K562 (cell line): ENCODE results near the gene DLGAP1. TPM values are rescaled to one million over a fixed set of nuclear protein-coding genes. Genes with fewer than 3 reads are reported as not detected.

ENCODE experiments used
- CBX8 ChIP-seq: fragments of 200-600 bp; sonication (generic); IDR thresholded peaks from 2 replicates; pipeline ENCODE4 v1.6.1; 2012; ENCODE audit warnings: borderline replicate concordance, mixed run types, low read depth, mild to moderate bottlenecking, moderate library complexity, mixed read lengths, low read length, control low read depth, inconsistent platforms; ENCODE audit not compliant: poor library complexity, severe bottlenecking; ENCODE audit errors: extremely low read depth
- GABPB2 ChIP-seq: fragments of 250-450 bp; sonication (Bioruptor Pico); conservative IDR thresholded peaks from 2 replicates; pipeline ENCODE4 v1.5.1; 2021; ENCODE audit warnings: mild to moderate bottlenecking
- GTF2E2 ChIP-seq: fragments of 200-800 bp; sonication (Bioruptor generic); IDR thresholded peaks from 2 replicates; pipeline ENCODE4 v1.6.1; 2016; ENCODE audit warnings: missing genetic modification characterization, missing compliant biosample characterization
- HEY1 ChIP-seq: fragments of 250-450 bp; sonication (Bioruptor Pico); IDR thresholded peaks from 2 replicates; pipeline ENCODE4 v1.5.0; 2020; ENCODE audit warnings: mild to moderate bottlenecking, moderate library complexity, borderline replicate concordance
- HMG20B ChIP-seq: fragments of 250-450 bp; sonication (Bioruptor Pico); IDR thresholded peaks from 2 replicates; pipeline ENCODE4 v1.5.0; 2021; ENCODE audit warnings: mild to moderate bottlenecking
- HMGN3 ChIP-seq: IDR thresholded peaks from 2 replicates; pipeline ENCODE4 v1.6.1; 2011; ENCODE audit warnings: borderline replicate concordance, low read depth, mild to moderate bottlenecking, mixed read lengths, low read length; ENCODE audit not compliant: insufficient read length; ENCODE audit errors: extremely low read depth
- HNRNPLL ChIP-seq: fragments of 200-400 bp; formaldehyde crosslinking; IDR thresholded peaks from 2 replicates; pipeline ENCODE4 v1.6.1; 2017; ENCODE audit warnings: low read length, low read depth, mild to moderate bottlenecking; ENCODE audit not compliant: poor library complexity, severe bottlenecking
- KAT8 ChIP-seq: fragments of 450-650 bp; IDR thresholded peaks from 2 replicates; pipeline ENCODE4 v1.6.1; 2016; ENCODE audit warnings: low read depth, mild to moderate bottlenecking
- MXI1 ChIP-seq: IDR thresholded peaks from 2 replicates; pipeline ENCODE4 v1.6.1; 2011; ENCODE audit warnings: low read depth, mild to moderate bottlenecking, improper control_type of control experiment, low read length
- NCOA2 ChIP-seq, 2 experiments: fragments of 450-650 bp; IDR thresholded peaks; 2 replicates each; pipeline ENCODE4 v1.6.1; 2018; ENCODE audit warnings: mild to moderate bottlenecking in 2 of 2, moderate library complexity in 1 of 2; ENCODE audit not compliant: partially characterized antibody in 2 of 2
- PCBP2 ChIP-seq: fragments of 200-400 bp; formaldehyde crosslinking; IDR thresholded peaks from 2 replicates; pipeline ENCODE4 v1.6.1; 2018; ENCODE audit warnings: low read length, low read depth, mild to moderate bottlenecking, moderate library complexity; ENCODE audit not compliant: poor library complexity, severe bottlenecking
- RBM39 ChIP-seq: fragments of 200-400 bp; formaldehyde crosslinking; optimal IDR thresholded peaks from 2 replicates; pipeline ENCODE3; 2018; ENCODE audit warnings: low read depth, low read length
- SMC3 ChIP-seq: conservative IDR thresholded peaks from 2 replicates; pipeline ENCODE4 v1.6.1; 2011; ENCODE audit warnings: low read depth, low read length, improper control_type of control experiment; ENCODE audit not compliant: insufficient read depth
- ZNF408 ChIP-seq: fragments of 250-450 bp; sonication (Bioruptor Pico); IDR thresholded peaks from 2 replicates; pipeline ENCODE4 v1.4.0; 2020; ENCODE audit warnings: low read depth, mild to moderate bottlenecking, moderate library complexity
- ZNF699 ChIP-seq: fragments of 250-450 bp; sonication (Bioruptor Pico); IDR thresholded peaks from 2 replicates; pipeline ENCODE4 v1.8.0; 2021; ENCODE audit warnings: mild to moderate bottlenecking, moderate library complexity; ENCODE audit not compliant: insufficient replicate concordance
- ZNF75A ChIP-seq: fragments of 450-650 bp; formaldehyde crosslinking; IDR thresholded peaks from 2 replicates; pipeline ENCODE4 v1.4.0; 2020; ENCODE audit warnings: mild to moderate bottlenecking
- polyA plus RNA-seq, 8 experiments: library from polyadenylated mRNA; depleted of rRNA in 4 of 8; stranded (reverse) in 5 of 8; unstranded in 3 of 8; fragments of >200 nt; fragmentation: Nextera tagmentation in 2 of 8; fragmentation: Illumina TruSeq in 1 of 8; extraction: Ambion mirVana in 2 of 8; extraction: Trizol in 1 of 8; gene quantifications; 2 replicates each; pipeline versions ENCODE4 v1.2.1 to v1.2.3, GENCODE V29; 2011 to 2014; ENCODE audit warnings: inconsistent platforms in 1 of 8, missing spikeins in 1 of 8
- total RNA-seq, 7 experiments: library from RNA; depleted of rRNA in 6 of 7; stranded (reverse); fragments of >200 nt in 6 of 7; fragmentation: Illumina TruSeq in 2 of 7; extraction: Trizol in 2 of 7; gene quantifications; 2 replicates each; pipeline versions ENCODE4 v1.2.1 to v1.2.3, GENCODE V29; 2011 to 2021; ENCODE audit warnings: low replicate concordance in 1 of 7
- TF ChIP-seq, protein P1 (sequence below): fragments of 250-450 bp; sonication (Bioruptor Pico); IDR thresholded peaks from 2 replicates; pipeline ENCODE4 v1.5.0; 2020; ENCODE audit warnings: mild to moderate bottlenecking, borderline replicate concordance
- TF ChIP-seq, protein P2 (sequence below): fragments of 450-650 bp; formaldehyde crosslinking; IDR thresholded peaks from 2 replicates; pipeline ENCODE4 v1.4.0; 2022; ENCODE audit warnings: missing genetic modification characterization
- TF ChIP-seq, protein P3 (sequence below): sonication (generic); formaldehyde crosslinking; IDR thresholded peaks from 2 replicates; pipeline ENCODE4 v1.8.1; 2023; ENCODE audit warnings: mild to moderate bottlenecking, missing genetic modification reagents
- TF ChIP-seq, protein P4 (sequence below): sonication (generic); formaldehyde crosslinking; IDR thresholded peaks from 2 replicates; pipeline ENCODE4 v1.8.1; 2023; ENCODE audit warnings: mild to moderate bottlenecking, missing genetic modification reagents

The DLGAP1 gene
- total and polyA plus RNA-seq, 9 of the 15 experiments (the other 6 are each of a cell fraction or from before 2014, with no cell fraction given), result 0.04 to 0.22 (median 0.08) TPM

DNA sequence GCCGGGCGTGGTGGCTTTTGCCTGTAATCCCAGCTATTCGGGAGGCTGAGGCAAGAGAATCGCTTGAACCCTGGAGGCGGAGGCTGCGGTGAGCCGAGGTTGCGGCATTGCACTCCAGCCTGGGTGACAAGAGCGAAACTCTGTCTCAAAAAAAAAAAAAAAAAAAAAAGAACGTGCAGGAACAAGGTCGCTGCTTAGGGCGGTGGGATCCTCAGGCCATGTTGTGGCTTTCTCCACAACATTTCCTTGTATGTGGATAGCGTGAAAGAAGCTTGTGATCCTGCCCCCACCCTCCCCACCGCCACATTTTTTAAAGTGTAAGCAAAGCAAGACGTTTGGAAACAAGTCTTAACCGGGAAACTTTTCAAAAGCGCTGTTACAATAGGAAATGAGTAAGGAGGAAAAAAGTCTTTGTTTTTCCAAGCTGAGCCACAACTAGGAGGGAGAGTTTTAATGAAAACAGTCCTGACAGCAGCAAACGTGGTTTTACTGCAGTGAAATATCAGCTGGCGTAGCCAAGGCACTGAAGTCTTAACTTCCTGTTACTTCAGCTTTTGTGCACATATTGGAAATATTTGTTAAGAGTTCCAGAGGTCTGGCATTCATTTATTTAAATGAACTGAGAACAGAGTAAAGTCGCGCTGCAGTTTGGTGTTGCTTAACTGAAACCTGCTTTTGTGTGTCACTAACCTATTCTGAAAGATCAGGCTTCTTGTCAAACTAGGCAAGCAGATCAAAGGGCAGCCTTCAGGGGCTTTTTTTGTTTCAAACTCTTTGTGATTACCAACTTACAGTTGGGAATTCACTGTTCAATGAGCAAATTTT, 1001.4 kb downstream of the DLGAP1 start (continued):
- TF ChIP-seq, protein P1, sequence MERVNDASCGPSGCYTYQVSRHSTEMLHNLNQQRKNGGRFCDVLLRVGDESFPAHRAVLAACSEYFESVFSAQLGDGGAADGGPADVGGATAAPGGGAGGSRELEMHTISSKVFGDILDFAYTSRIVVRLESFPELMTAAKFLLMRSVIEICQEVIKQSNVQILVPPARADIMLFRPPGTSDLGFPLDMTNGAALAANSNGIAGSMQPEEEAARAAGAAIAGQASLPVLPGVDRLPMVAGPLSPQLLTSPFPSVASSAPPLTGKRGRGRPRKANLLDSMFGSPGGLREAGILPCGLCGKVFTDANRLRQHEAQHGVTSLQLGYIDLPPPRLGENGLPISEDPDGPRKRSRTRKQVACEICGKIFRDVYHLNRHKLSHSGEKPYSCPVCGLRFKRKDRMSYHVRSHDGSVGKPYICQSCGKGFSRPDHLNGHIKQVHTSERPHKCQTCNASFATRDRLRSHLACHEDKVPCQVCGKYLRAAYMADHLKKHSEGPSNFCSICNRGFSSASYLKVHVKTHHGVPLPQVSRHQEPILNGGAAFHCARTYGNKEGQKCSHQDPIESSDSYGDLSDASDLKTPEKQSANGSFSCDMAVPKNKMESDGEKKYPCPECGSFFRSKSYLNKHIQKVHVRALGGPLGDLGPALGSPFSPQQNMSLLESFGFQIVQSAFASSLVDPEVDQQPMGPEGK (CRISPR knock-in tag), result no peak
- TF ChIP-seq ZNF75A (CRISPR knock-in tag) (no peak), KAT8 (no peak), RBM39 (peak; percentile 31), HMGN3 (no peak), HMG20B (CRISPR knock-in tag) (no peak), SMC3 (no peak), PCBP2 (no peak), HEY1 (CRISPR knock-in tag) (no peak), GABPB2 (CRISPR knock-in tag) (no peak), NCOA2 (IDR thresholded peaks at IDR 0.05; ENCODE audit: partially characterized antibody in 2 of 2) (no peak), GTF2E2 (tag) (no peak), CBX8 (no peak), ZNF699 (CRISPR knock-in tag) (no peak), ZNF408 (CRISPR knock-in tag) (no peak), MXI1 (peak; percentile 86), HNRNPLL (peak; percentile 24)
- TF ChIP-seq, protein P2, sequence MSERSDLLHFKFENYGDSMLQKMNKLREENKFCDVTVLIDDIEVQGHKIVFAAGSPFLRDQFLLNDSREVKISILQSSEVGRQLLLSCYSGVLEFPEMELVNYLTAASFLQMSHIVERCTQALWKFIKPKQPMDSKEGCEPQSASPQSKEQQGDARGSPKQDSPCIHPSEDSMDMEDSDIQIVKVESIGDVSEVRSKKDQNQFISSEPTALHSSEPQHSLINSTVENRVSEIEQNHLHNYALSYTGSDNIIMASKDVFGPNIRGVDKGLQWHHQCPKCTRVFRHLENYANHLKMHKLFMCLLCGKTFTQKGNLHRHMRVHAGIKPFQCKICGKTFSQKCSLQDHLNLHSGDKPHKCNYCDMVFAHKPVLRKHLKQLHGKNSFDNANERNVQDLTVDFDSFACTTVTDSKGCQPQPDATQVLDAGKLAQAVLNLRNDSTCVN (CRISPR knock-in tag), result no peak
- TF ChIP-seq, protein P3, sequence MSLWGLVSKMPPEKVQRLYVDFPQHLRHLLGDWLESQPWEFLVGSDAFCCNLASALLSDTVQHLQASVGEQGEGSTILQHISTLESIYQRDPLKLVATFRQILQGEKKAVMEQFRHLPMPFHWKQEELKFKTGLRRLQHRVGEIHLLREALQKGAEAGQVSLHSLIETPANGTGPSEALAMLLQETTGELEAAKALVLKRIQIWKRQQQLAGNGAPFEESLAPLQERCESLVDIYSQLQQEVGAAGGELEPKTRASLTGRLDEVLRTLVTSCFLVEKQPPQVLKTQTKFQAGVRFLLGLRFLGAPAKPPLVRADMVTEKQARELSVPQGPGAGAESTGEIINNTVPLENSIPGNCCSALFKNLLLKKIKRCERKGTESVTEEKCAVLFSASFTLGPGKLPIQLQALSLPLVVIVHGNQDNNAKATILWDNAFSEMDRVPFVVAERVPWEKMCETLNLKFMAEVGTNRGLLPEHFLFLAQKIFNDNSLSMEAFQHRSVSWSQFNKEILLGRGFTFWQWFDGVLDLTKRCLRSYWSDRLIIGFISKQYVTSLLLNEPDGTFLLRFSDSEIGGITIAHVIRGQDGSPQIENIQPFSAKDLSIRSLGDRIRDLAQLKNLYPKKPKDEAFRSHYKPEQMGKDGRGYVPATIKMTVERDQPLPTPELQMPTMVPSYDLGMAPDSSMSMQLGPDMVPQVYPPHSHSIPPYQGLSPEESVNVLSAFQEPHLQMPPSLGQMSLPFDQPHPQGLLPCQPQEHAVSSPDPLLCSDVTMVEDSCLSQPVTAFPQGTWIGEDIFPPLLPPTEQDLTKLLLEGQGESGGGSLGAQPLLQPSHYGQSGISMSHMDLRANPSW (CRISPR knock-in tag), result no peak
- TF ChIP-seq, protein P4, sequence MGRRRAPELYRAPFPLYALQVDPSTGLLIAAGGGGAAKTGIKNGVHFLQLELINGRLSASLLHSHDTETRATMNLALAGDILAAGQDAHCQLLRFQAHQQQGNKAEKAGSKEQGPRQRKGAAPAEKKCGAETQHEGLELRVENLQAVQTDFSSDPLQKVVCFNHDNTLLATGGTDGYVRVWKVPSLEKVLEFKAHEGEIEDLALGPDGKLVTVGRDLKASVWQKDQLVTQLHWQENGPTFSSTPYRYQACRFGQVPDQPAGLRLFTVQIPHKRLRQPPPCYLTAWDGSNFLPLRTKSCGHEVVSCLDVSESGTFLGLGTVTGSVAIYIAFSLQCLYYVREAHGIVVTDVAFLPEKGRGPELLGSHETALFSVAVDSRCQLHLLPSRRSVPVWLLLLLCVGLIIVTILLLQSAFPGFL (CRISPR knock-in tag), result no peak
